GM12878 (cell line): ENCODE results near the gene FSIP1. TPM values are rescaled to one million over a fixed set of nuclear protein-coding genes. Genes with fewer than 3 reads are reported as not detected.

Experiments used
- ATAC-seq: fragments of 200-7000 bp; cut with Tn5 transposase; 3 replicates; pipeline ENCODE4 v1.9.1; 2020; ENCODE audit warnings: mild to moderate bottlenecking, moderate library complexity
- BruUV-seq: library from RNA; stranded (reverse); fragments of 400-500 nt; replicated peaks from 2 replicates; lab custom pipeline; 2021; lab: Mats Ljungman, UMichigan
- CTCF ChIA-PET: fragments of 300-600 bp; sonication (Branson Sonifier 250); formaldehyde crosslinking; extraction: SDS; loops from one replicate; lab custom pipeline; 2021; ENCODE audit warnings: inconsistent platforms; lab: Yijun Ruan, JAX
- POLR2A ChIA-PET: fragments of 350-600 bp; formaldehyde crosslinking; extraction: SDS; loops from one replicate; lab custom pipeline; 2021; ENCODE audit warnings: inconsistent platforms; lab: Charles Lee
- RAD21 ChIA-PET: fragments of 300-600 bp; sonication (Branson Sonifier 250); formaldehyde crosslinking; loops from one replicate; lab custom pipeline; 2023; ENCODE audit warnings: antibody characterized with exemption; ENCODE audit not compliant: unreplicated experiment; lab: Charles Lee
- SMC1A ChIA-PET: fragments of 300-600 bp; sonication (Branson Sonifier 250); formaldehyde crosslinking; loops from one replicate; lab custom pipeline; 2023; ENCODE audit not compliant: unreplicated experiment, uncharacterized antibody; lab: Charles Lee
- DNase-seq: peaks from one replicate; pipeline ENCODE4 v3.0.0-alpha.2; 2011; ENCODE audit warnings: low read depth, low spot score
- FAIRE-seq: peaks from 3 replicates; lab custom pipeline; 2011; peaks lifted over from hg19 to GRCh38; lab: Jason Lieb, UNC
- H2AFZ ChIP-seq: 2 replicates; pipeline ENCODE4 v1.6.0; 2011; ENCODE audit warnings: low read depth, low read length, control low read depth; ENCODE audit not compliant: control insufficient read depth
- H3K27ac ChIP-seq: 2 replicates; pipeline ENCODE4 v1.5.1; 2011; ENCODE audit warnings: control low read depth; ENCODE audit not compliant: control insufficient read depth, insufficient read depth
- H3K27me3 ChIP-seq, 2 experiments: replicated peaks in 1 of 2; 2 replicates each; pipeline versions ENCODE4 v1.6.0 to v1.6.1; 2011; ENCODE audit warnings: low read length in 1 of 2; ENCODE audit not compliant: control insufficient read depth in 2 of 2, insufficient read depth in 2 of 2
- H3K36me3 ChIP-seq, 2 experiments: 2 replicates each; pipeline ENCODE4 v1.5.1; 2011; ENCODE audit warnings: low read length in 1 of 2; ENCODE audit not compliant: control insufficient read depth in 2 of 2, insufficient read depth in 2 of 2
- H3K4me1 ChIP-seq: 2 replicates; pipeline ENCODE4 v1.6.1; 2011; ENCODE audit warnings: mild to moderate bottlenecking, low read length, moderate library complexity, mixed read lengths; ENCODE audit not compliant: control insufficient read depth, insufficient read depth
- H3K4me2 ChIP-seq: 2 replicates; pipeline ENCODE4 v1.6.0; 2011; ENCODE audit warnings: control low read depth; ENCODE audit not compliant: control insufficient read depth, insufficient read depth
- H3K4me3 ChIP-seq: fragments of 200-600 bp; sonication (generic); 2 replicates; pipeline ENCODE4 v1.5.1; 2016
- H3K79me2 ChIP-seq: 2 replicates; pipeline ENCODE4 v1.6.0; 2011; ENCODE audit warnings: low read length; ENCODE audit not compliant: control insufficient read depth, insufficient read depth
- H3K9ac ChIP-seq: 2 replicates; pipeline ENCODE4 v1.8.0; 2011; ENCODE audit warnings: low read length, control low read depth, mixed read lengths; ENCODE audit not compliant: control insufficient read depth, insufficient read depth
- H3K9me3 ChIP-seq: replicated peaks from 3 replicates; pipeline ENCODE4 v1.5.1; 2011; ENCODE audit warnings: mild to moderate bottlenecking, low read length; ENCODE audit not compliant: control insufficient read depth, insufficient read depth
- H4K20me1 ChIP-seq: 2 replicates; pipeline ENCODE4 v1.6.0; 2011; ENCODE audit not compliant: control insufficient read depth, insufficient read depth
- BRCA1 ChIP-seq: IDR thresholded peaks from 2 replicates; pipeline ENCODE4 v1.6.1; 2011; ENCODE audit warnings: low read depth, low read length, improper control_type of control experiment
- CBX5 ChIP-seq: sonication (generic); IDR thresholded peaks from 2 replicates; pipeline ENCODE4 v1.6.1; 2016; ENCODE audit warnings: low read depth, moderate library complexity, mild to moderate bottlenecking, inconsistent platforms
- CREB1 ChIP-seq: IDR thresholded peaks from 2 replicates; pipeline ENCODE4 v1.6.1; 2012; ENCODE audit warnings: low read depth, mild to moderate bottlenecking, inconsistent platforms
- FOS ChIP-seq: IDR thresholded peaks from 3 replicates; pipeline ENCODE4 v1.6.1; 2011; ENCODE audit warnings: borderline replicate concordance; ENCODE audit not compliant: insufficient read length; ENCODE audit errors: extremely low read depth
- FOXM1 ChIP-seq: IDR thresholded peaks from 2 replicates; pipeline ENCODE4 v1.6.1; 2012; ENCODE audit warnings: low read depth, mild to moderate bottlenecking, inconsistent platforms, low read length, moderate library complexity
- NR2C2 ChIP-seq: IDR thresholded peaks from 2 replicates; pipeline ENCODE4 v1.6.1; 2011; ENCODE audit warnings: borderline replicate concordance, low read depth; ENCODE audit not compliant: control insufficient read depth, insufficient read length
- PAX5 ChIP-seq: IDR thresholded peaks from 2 replicates; pipeline ENCODE4 v1.6.1; 2011; ENCODE audit warnings: low read depth, low read length, borderline replicate concordance
- PML ChIP-seq: IDR thresholded peaks from 2 replicates; pipeline ENCODE4 v1.6.1; 2012; ENCODE audit warnings: low read length, inconsistent platforms
- RB1 ChIP-seq: fragments of 450-650 bp; formaldehyde crosslinking; IDR thresholded peaks from 2 replicates; pipeline ENCODE4 v1.6.1; 2017; ENCODE audit warnings: mild to moderate bottlenecking, borderline replicate concordance
- STAT3 ChIP-seq: IDR thresholded peaks from 2 replicates; pipeline ENCODE4 v1.6.1; 2011; ENCODE audit warnings: low read depth, low read length, improper control_type of control experiment
- YBX1 ChIP-seq: fragments of 450-650 bp; IDR thresholded peaks from 2 replicates; pipeline ENCODE4 v1.6.1; 2016; ENCODE audit warnings: antibody characterized with exemption
- YY1 ChIP-seq: IDR thresholded peaks from 2 replicates; pipeline ENCODE4 v1.6.1; 2011; ENCODE audit warnings: low read depth, mild to moderate bottlenecking, low read length
- WGBS: methylation state at CpG from one replicate; pipeline ENCODE4 v1.1.6; 2016; ENCODE audit warnings: low lambda C conversion rate; ENCODE audit not compliant: insufficient replicate concordance, insufficient coverage; ENCODE audit errors: missing lambda C conversion rate; 5-methylcytosine and 5-hydroxymethylcytosine counted together
- in situ Hi-C: fragments of 300-500 bp; cut with MboI; formaldehyde crosslinking; loops from 9 replicates; pipeline ENCODE4 v1.14.3; 2018; ENCODE audit warnings: mixed read lengths
- intact Hi-C: fragments of 100-400 bp; cut with micrococcal nuclease; formaldehyde crosslinking; loops from one replicate; pipeline ENCODE4 v1.14.2; 2022; ENCODE audit not compliant: unreplicated experiment
- polyA plus RNA-seq, 11 experiments: library from polyadenylated mRNA; depleted of rRNA in 4 of 11; unstranded in 6 of 11; stranded (reverse) in 5 of 11; fragments of >200 nt; fragmentation: Nextera tagmentation in 4 of 11; fragmentation: Illumina TruSeq in 1 of 11; extraction: Ambion mirVana in 4 of 11; extraction: Trizol in 1 of 11; gene quantifications; 1 replicate in 1 of 11; 2 replicates in 10 of 11; pipeline versions ENCODE4 v1.2.1 to v1.2.3, GENCODE V29; 2011 to 2016; ENCODE audit warnings: inconsistent platforms in 2 of 11, missing spikeins in 2 of 11, low read depth in 1 of 11
- total RNA-seq, 4 experiments: library from RNA; depleted of rRNA in 3 of 4; stranded (reverse); fragments of >200 nt in 3 of 4; fragmentation: Illumina TruSeq in 1 of 4; extraction: Trizol in 1 of 4; gene quantifications; 2 replicates each; pipeline versions ENCODE4 v1.2.1 to v1.2.3, GENCODE V29; 2013 to 2021
- TF ChIP-seq, protein P1 (sequence below): IDR thresholded peaks from 2 replicates; pipeline ENCODE4 v1.6.1; 2011; ENCODE audit warnings: low read depth, low read length, improper control_type of control experiment, borderline replicate concordance
- TF ChIP-seq, protein P2 (sequence below): IDR thresholded peaks from 2 replicates; pipeline ENCODE4 v1.6.1; 2012; ENCODE audit warnings: low read depth, low read length, improper control_type of control experiment
- TF ChIP-seq, protein P3 (sequence below): fragments of 450-650 bp; formaldehyde crosslinking; IDR thresholded peaks from 2 replicates; pipeline ENCODE4 v1.4.0; 2022; ENCODE audit warnings: mild to moderate bottlenecking, moderate library complexity

Gene FSIP1
- total and polyA plus RNA-seq, 10 of the 15 experiments (the other 5 are each of a cell fraction or from before 2014, with no cell fraction given): 0.15 to 0.67 (median 0.35) TPM

DNA sequence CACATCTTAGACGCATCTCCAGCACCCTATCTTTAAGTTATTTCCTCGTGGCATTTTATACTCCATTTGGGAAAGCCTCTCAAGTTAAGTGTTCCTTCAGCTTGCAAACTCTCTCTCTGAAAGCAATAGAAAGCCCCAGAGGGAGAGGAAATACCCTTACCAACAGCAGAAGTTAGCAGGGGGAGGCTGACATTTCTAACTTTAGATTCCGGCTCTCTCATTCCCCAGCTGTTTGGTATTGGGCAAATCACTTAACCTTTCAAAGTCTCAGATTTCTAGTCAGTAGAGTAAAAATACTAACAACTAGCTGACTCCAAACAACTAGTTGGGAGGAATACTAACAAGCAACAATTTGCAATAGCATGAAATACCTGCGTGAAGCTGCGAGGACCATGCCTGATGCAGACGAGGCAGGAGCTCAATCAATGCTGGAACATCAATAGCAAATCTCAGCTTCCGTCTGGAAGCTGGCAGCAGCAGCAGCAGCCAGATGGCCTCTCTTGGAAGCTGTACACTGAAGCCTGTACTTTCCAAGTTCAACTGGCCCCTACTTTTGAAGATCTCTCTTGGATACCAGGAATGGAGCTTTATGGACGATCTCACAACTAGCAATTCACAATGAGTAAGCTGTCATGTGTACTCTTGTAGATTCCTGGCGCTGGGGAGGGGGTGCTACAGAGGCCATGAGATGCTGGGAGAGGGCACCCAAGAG, 153.9 kb downstream of the FSIP1 start:
- no TSS peak for BruUV-seq
- intact Hi-C loops: no loop called here
- H3K4me2 ChIP-seq: no peak overlapping the region
- ChIA-PET CTCF (interaction anchor here (2.0 kb wide), 1 partner anchor 128 kb away, joined by 7 read pairs; no protein-coding TSS in a partner anchor), RAD21 (interaction anchor here (1.0 to 1.6 kb wide), 2 partner anchors 16 to 129 kb away, joined by 3 read pairs; no protein-coding TSS in a partner anchor), POLR2A (interaction anchor here (1.0 kb wide), 1 partner anchor 938 kb away, joined by 3 read pairs; no protein-coding TSS in a partner anchor), SMC1A (interaction anchor here (0.7 to 1.5 kb wide), 5 partner anchors 16 to 128 kb away, joined by 3 to 10 read pairs (median 3); no protein-coding TSS in a partner anchor)
- no peak for TF ChIP-seq PAX5
- TF ChIP-seq FOXM1: no peak
- TF ChIP-seq, protein P1, sequence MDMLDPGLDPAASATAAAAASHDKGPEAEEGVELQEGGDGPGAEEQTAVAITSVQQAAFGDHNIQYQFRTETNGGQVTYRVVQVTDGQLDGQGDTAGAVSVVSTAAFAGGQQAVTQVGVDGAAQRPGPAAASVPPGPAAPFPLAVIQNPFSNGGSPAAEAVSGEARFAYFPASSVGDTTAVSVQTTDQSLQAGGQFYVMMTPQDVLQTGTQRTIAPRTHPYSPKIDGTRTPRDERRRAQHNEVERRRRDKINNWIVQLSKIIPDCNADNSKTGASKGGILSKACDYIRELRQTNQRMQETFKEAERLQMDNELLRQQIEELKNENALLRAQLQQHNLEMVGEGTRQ: no peak
- no peak for TF ChIP-seq CREB1
- no peak for TF ChIP-seq YBX1
- no peak for TF ChIP-seq YY1
- no peak for TF ChIP-seq STAT3
- TF ChIP-seq PML: no peak
- TF ChIP-seq, protein P2, sequence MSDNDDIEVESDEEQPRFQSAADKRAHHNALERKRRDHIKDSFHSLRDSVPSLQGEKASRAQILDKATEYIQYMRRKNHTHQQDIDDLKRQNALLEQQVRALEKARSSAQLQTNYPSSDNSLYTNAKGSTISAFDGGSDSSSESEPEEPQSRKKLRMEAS: no peak
- no peak for TF ChIP-seq CBX5
- TF ChIP-seq BRCA1: no peak
- TF ChIP-seq, protein P3, sequence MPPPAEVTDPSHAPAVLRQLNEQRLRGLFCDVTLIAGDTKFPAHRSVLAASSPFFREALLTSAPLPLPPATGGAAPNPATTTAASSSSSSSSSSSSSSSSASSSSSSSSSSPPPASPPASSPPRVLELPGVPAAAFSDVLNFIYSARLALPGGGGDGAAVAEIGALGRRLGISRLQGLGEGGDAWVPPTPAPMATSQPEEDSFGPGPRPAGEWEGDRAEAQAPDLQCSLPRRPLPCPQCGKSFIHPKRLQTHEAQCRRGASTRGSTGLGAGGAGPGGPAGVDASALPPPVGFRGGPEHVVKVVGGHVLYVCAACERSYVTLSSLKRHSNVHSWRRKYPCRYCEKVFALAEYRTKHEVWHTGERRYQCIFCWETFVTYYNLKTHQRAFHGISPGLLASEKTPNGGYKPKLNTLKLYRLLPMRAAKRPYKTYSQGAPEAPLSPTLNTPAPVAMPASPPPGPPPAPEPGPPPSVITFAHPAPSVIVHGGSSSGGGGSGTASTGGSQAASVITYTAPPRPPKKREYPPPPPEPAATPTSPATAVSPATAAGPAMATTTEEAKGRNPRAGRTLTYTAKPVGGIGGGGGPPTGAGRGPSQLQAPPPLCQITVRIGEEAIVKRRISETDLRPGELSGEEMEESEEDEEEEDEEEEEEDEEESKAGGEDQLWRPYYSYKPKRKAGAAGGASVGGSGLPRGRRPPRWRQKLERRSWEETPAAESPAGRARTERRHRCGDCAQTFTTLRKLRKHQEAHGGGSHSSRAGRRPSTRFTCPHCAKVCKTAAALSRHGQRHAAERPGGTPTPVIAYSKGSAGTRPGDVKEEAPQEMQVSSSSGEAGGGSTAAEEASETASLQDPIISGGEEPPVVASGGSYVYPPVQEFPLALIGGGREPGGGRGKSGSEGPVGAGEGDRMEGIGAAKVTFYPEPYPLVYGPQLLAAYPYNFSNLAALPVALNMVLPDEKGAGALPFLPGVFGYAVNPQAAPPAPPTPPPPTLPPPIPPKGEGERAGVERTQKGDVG (CRISPR knock-in tag): no peak
- TF ChIP-seq FOS: no peak
- no peak for TF ChIP-seq NR2C2
- no peak for TF ChIP-seq RB1
- 81% methylated on average over 9 of the region's 9 CpGs for WGBS
- H3K9ac ChIP-seq: no peak overlapping the region
- in situ Hi-C loops: no loop called here
- no peak for ATAC-seq
- no peaks in the 10 kb centered on the region for H3K79me2 ChIP-seq
- peaks cover 20% of the 10 kb centered on the region for H3K4me1 ChIP-seq
- no peak overlapping the region for H3K27ac ChIP-seq
- H3K4me3 ChIP-seq: no peak overlapping the region
- FAIRE-seq: no peak
- H4K20me1 ChIP-seq: no peaks in the 10 kb centered on the region
- DNase-seq: no peak
- H2AFZ ChIP-seq: no peak overlapping the region
- no peaks in the 10 kb centered on the region for H3K27me3 ChIP-seq
- no peaks in the 10 kb centered on the region for H3K36me3 ChIP-seq
- no peaks in the 10 kb centered on the region; the same call in 2 of the 3 replicates for H3K9me3 ChIP-seq
